Lower lobe of right lung (tissue), 2 donors: ENCODE data around the gene SHISAL2A. TPM values are rescaled to one million over a fixed set of nuclear protein-coding genes. Genes with fewer than 3 reads are reported as not detected.
A peak's percentile ranks its signal among the peaks of the same experiment; 100 is the strongest.
"Not testable (repeated sequence)": the region's sequence is repeated elsewhere in the genome, so short reads cannot be mapped to it uniquely, and the experiment has no call there.

ENCODE experiments used
- ATAC-seq, 2 donors: fragments of 200-7000 bp; cut with Tn5 transposase; one replicate each; pipeline ENCODE4 v1.9.1; 2020 to 2022; ENCODE audit warnings: mild to moderate bottlenecking in 2 of 2, moderate library complexity in 2 of 2
- DNase-seq: peaks from one replicate; pipeline ENCODE4 v3.0.0-alpha.2; 2020
- H3K27ac ChIP-seq: fragments of 200-600 bp; one replicate; pipeline ENCODE4 v1.8.0; 2022
- H3K27me3 ChIP-seq: fragments of 200-600 bp; one replicate; pipeline ENCODE4 v1.8.0; 2022; ENCODE audit warnings: low read depth
- H3K36me3 ChIP-seq: fragments of 200-600 bp; one replicate; pipeline ENCODE4 v1.8.0; 2022; ENCODE audit warnings: mild to moderate bottlenecking
- H3K4me1 ChIP-seq: fragments of 200-600 bp; one replicate; pipeline ENCODE4 v1.8.0; 2022
- H3K4me3 ChIP-seq: fragments of 200-600 bp; one replicate; pipeline ENCODE4 v1.8.0; 2022; ENCODE audit warnings: mild to moderate bottlenecking
- H3K9me3 ChIP-seq: fragments of 200-600 bp; one replicate; pipeline ENCODE4 v1.8.0; 2022
- CTCF ChIP-seq: fragments of 200-600 bp; IDR thresholded peaks from one replicate; pipeline ENCODE4 v1.8.0; 2022; ENCODE audit warnings: antibody characterized with exemption, mild to moderate bottlenecking
- intact Hi-C: fragments of 100-400 bp; cut with DNase I; formaldehyde crosslinking; loops from one replicate; pipeline ENCODE4 v1.11.0; 2022
- total RNA-seq: library from RNA; stranded (reverse); fragmentation: NEBNext Ultra II Directional; extraction: Animal tissue kit (Norgen Biotek cat#: 25700); gene quantifications from one replicate; pipeline ENCODE4 v1.2.1, GENCODE V29; 2021
- donor health status: DM: no; HTN: yes; CAD: no; lungs with severe emphysema.

SHISAL2A gene
- total RNA-seq, 1 donor from 2014 or later = 1.6 TPM

GRCh38 chr1:52692697-52693096 is 59.7 kb downstream of the SHISAL2A start:
- Histone ChIP-seq H3K9me3 (no peaks in the 10 kb centered on the region), H3K27ac (no peak overlapping the region), H3K4me3 (no peak overlapping the region), H3K36me3 (peaks cover 48% of the 10 kb centered on the region), H3K27me3 (no peaks in the 10 kb centered on the region), H3K4me1 (peaks cover 8% of the 10 kb centered on the region)
- DNase-seq = no peak
- intact Hi-C loops = no loop called here
- TF ChIP-seq CTCF = no peak
- no peak for ATAC-seq

- intact Hi-C loops = not testable (repeated sequence)
Measured at GRCh38 chr1:52693351-52693750, 60.4 kb downstream of the SHISAL2A start.

GRCh38 chr1:52693843-52694242 is 60.9 kb downstream of the SHISAL2A start:
- Histone ChIP-seq H3K27ac (no peak overlapping the region), H3K36me3 (peaks cover 39% of the 10 kb centered on the region), H3K4me1 (peaks cover 13% of the 10 kb centered on the region), H3K9me3 (no peaks in the 10 kb centered on the region), H3K4me3 (no peak overlapping the region), H3K27me3 (no peaks in the 10 kb centered on the region)
- intact Hi-C loops = no loop called here
- no peak for ATAC-seq
- no peak for TF ChIP-seq CTCF
- no peak for DNase-seq

More at GRCh38 chr1:52693351-52693750, 60.4 kb downstream of the SHISAL2A start:
- not testable (repeated sequence) for H3K27me3 ChIP-seq, DNase-seq, H3K27ac ChIP-seq, H3K4me1 ChIP-seq, ATAC-seq, H3K4me3 ChIP-seq, H3K9me3 ChIP-seq
- peaks cover 43% of the 10 kb centered on the region for H3K36me3 ChIP-seq

GRCh38 chr1:52695627-52696026 is 62.7 kb downstream of the SHISAL2A start:
- intact Hi-C loops = no loop called here

GRCh38 chr1:52697795-52698674 is 65.1 kb downstream of the SHISAL2A start, which contains the start of gene COA7:
TSS of gene COA7 (minus strand) at chr1:52698347. CDS start at chr1:52698326, 21 bp downstream.
- intact Hi-C loops = no loop called here
- peaks cover 20% of the 10 kb centered on the region for H3K4me1 ChIP-seq
- ATAC-seq (peak; percentile 94), DNase-seq (peak; percentile 92)
- no peaks in the 10 kb centered on the region for H3K9me3 ChIP-seq
- H3K27ac ChIP-seq = peak within 1 kb of the TSS; percentile 82
- H3K36me3 ChIP-seq = peaks cover 1% of the 10 kb centered on the region
- peak within 1 kb of the TSS; percentile 87 for H3K4me3 ChIP-seq
- H3K27me3 ChIP-seq = no peaks in the 10 kb centered on the region
- no peak for TF ChIP-seq CTCF

More at GRCh38 chr1:52695627-52696026, 62.7 kb downstream of the SHISAL2A start:
- no peak for TF ChIP-seq CTCF
- ATAC-seq (no peak), DNase-seq (no peak)
- no peak overlapping the region for H3K27ac ChIP-seq
- H3K4me3 ChIP-seq = no peak overlapping the region
- peaks cover 15% of the 10 kb centered on the region for H3K4me1 ChIP-seq
- H3K27me3 ChIP-seq = no peaks in the 10 kb centered on the region
- H3K9me3 ChIP-seq = no peaks in the 10 kb centered on the region
- H3K36me3 ChIP-seq = peaks cover 25% of the 10 kb centered on the region
